Choroid plexus epithelial cell (primary cell): ENCODE results near the gene EXOC4.

Source experiments
- DNase-seq: peaks from one replicate; pipeline ENCODE4 v3.0.0-alpha.2; 2010; ENCODE audit warnings: low read depth
- H3K4me3 ChIP-seq: 2 replicates; pipeline ENCODE4 v1.5.1; 2011; ENCODE audit warnings: low read depth, mild to moderate bottlenecking, control low read depth, low read length, moderate library complexity
- TF ChIP-seq, protein P1 (sequence below): conservative IDR thresholded peaks from 2 replicates; pipeline ENCODE4 v1.5.1; 2011; ENCODE audit warnings: low read depth, mild to moderate bottlenecking, control low read depth, inconsistent platforms, low read length, moderate library complexity

EXOC4 gene

DNA sequence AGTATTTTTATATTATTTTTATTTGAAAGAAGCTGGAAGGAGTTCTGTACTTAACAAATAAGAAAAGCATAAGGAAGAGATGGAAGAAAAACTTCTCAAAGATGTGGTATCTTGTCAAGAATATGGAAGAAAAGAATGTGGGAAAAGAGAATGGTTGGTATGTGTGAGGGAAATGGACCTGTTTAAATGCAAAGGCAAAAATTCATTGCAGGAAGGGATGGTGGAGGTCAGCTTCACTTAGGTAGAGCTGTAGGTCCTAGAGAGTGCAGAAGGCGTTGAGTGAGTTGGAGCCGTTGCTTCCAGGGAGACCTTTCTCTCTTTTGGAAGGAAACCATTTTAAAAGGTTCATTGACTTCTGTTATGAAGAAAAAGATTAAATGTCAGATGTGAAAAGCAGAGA lies 107.3 kb downstream of the EXOC4 start:
- TF ChIP-seq, protein P1, sequence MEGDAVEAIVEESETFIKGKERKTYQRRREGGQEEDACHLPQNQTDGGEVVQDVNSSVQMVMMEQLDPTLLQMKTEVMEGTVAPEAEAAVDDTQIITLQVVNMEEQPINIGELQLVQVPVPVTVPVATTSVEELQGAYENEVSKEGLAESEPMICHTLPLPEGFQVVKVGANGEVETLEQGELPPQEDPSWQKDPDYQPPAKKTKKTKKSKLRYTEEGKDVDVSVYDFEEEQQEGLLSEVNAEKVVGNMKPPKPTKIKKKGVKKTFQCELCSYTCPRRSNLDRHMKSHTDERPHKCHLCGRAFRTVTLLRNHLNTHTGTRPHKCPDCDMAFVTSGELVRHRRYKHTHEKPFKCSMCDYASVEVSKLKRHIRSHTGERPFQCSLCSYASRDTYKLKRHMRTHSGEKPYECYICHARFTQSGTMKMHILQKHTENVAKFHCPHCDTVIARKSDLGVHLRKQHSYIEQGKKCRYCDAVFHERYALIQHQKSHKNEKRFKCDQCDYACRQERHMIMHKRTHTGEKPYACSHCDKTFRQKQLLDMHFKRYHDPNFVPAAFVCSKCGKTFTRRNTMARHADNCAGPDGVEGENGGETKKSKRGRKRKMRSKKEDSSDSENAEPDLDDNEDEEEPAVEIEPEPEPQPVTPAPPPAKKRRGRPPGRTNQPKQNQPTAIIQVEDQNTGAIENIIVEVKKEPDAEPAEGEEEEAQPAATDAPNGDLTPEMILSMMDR = no peak
- no peak for DNase-seq
- no peak overlapping the region for H3K4me3 ChIP-seq

DNA sequence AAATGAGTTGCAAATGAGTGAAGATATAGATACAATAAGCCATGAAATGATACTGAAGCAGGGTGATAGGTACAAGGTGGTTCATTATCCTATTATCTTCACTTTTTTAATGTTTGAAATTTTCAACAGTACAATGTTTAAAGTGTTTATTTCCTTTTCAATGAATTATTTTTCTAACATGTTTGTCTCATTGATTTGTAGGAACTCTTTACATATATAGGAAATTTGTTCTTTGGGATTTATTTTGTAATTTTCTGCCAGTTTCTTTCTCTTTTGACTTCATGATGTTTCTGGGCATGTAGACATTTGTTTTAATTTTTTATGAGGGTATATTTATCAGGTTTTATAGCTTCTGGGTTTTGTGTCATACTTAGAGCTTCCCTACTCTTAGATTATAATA lies 108.9 kb downstream of the EXOC4 start:
- H3K4me3 ChIP-seq = no peak overlapping the region
- DNase-seq = no peak
- TF ChIP-seq, protein P1 = no peak

DNA sequence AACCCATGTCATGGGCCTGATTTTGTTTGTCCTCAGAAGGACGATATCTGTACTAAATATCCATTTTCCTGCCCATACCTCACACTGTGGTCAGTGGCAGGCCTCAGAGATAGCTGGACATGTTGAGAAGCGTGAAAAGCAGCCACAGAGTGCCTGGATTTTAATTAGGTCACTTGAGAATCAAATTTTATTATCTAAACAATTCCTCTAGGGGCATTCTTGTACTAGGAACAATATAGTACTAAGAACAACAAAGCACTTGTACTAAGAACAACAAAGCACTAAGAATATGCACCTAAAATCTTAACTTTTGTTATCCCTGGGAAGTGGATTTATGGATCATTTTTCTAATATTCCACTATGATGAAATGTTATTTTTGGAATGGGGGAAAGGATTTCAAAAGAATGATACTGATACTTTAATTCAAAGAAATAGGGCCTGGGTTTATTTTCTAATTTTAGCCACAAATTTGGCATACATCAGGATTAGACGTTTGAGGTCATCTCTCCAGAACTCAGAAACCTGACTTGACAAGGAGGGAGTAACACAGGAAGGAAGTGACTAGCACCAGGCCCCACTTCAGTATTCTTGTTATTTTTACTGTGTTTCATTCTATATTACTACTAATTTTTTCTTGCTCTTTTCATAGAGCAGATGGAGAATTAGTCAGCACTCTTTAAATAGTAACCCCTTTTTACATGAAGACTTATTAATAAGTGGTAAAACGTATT lies 112.2 kb downstream of the EXOC4 start:
- peak; percentile 66 for DNase-seq
- TF ChIP-seq, protein P1 = no peak

DNA sequence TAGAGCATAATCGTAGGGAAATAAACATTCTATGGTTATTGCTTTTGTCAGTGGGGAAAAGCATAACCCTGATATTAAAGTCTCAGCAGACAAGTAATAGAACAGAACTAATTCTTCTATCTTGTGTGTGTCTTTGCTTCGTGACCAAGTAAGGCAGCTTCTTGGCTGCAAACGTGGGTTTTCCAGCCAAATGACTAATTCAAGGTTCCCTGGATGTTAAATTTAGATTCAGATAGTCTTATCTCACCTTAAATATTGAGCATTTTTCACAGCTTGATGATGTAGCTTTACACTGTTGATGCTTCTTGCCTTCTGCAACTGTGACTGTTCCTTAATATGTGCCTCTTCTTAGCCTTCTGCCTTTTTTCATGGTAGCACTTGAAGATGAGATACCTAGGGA lies 113.0 kb downstream of the EXOC4 start:
- H3K4me3 ChIP-seq = no peak overlapping the region
- TF ChIP-seq, protein P1 = no peak
- peak; percentile 66 for DNase-seq

More for the DNA sequence above, 112.2 kb downstream of the EXOC4 start:
- no peak overlapping the region for H3K4me3 ChIP-seq

DNA sequence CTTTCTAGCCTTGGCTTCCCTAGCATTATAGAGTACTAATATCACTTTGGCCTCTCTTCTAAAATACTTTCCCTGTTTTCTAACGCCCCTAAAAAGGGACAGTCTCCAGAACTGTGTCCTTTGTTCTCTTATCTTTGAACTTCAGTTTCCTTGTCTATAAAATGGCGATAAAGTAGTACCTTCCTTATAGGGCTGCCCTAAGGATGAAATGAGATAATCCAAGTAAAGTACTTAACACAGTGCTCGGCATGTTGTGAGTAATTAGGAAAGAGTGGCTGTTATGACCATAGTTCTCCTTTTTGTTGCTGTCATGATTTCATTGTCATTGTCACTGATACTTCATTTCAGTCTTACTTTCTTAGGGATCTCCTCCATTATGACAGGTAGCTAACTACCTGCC lies 114.7 kb downstream of the EXOC4 start:
- no peak overlapping the region for H3K4me3 ChIP-seq
- TF ChIP-seq, protein P1 = no peak
- no peak for DNase-seq

DNA sequence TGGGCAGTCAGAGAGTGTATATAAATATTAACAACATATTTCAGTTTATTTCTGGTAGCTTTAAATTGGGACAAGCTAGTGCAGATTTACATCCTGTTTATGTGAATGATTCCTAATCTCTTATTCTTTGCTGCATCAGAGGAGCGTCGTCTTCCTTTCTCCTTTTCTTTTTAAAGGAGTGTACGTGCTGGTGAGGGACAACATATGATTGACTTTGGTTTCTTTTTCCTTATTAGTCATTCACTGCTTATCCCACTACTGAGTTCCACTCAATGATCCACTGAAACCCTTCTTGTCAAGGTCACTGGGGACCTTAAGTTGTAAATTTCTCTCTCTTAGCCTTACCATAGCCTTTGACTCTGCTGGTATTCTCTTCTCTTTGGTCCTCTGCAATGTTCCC lies 116.3 kb downstream of the EXOC4 start:
- H3K4me3 ChIP-seq = no peak overlapping the region
- DNase-seq = no peak
- TF ChIP-seq, protein P1 = no peak

DNA sequence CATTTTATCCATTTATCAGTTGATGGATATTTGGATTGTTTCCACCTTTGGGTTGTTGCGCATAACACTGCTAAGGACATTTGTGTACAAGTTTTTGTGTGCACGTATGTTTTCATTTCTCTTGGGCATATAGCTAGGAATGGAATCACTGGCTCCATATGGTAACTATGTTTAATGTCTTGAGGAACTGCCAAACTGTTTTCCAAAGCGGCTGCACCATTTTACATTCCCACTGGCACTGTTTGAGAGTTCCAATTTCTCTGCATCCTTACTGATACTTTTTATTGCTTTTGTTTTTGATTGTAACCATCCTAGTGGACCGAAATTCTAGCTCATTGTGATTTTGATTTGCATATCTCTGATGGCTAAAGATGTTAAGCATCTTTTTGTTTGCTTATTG lies 118.7 kb downstream of the EXOC4 start:
- no peak overlapping the region for H3K4me3 ChIP-seq
- TF ChIP-seq, protein P1 = no peak
- DNase-seq = no peak
